Liver (tissue), 9 donors: ENCODE data around the gene F7. TPM values are rescaled to one million over a fixed set of nuclear protein-coding genes. Genes with fewer than 3 reads are reported as not detected.

Experiments
- DNase-seq: peaks from one replicate; pipeline ENCODE4 v3.0.0-alpha.2; 2017; ENCODE audit warnings: low spot score
- H3K27ac ChIP-seq, 2 donors: one replicate each; pipeline ENCODE4 v1.7.0; 2013; ENCODE audit warnings: inconsistent platforms in 2 of 2, low read length in 2 of 2, control low read depth in 1 of 2, low read depth in 1 of 2, mild to moderate bottlenecking in 1 of 2
- H3K27me3 ChIP-seq, 4 donors: one replicate each; pipeline versions ENCODE4 v1.6.1 to v1.7.0; 2013; ENCODE audit warnings: low read length in 3 of 4, inconsistent platforms in 1 of 4, mild to moderate bottlenecking in 1 of 4, moderate library complexity in 1 of 4; ENCODE audit not compliant: control insufficient read depth in 4 of 4, insufficient read depth in 4 of 4
- H3K36me3 ChIP-seq, 4 donors: one replicate each; pipeline versions ENCODE4 v1.6.1 to v1.7.0; 2013; ENCODE audit warnings: low read length in 3 of 4, mild to moderate bottlenecking in 3 of 4, low read depth in 1 of 4, moderate library complexity in 1 of 4; ENCODE audit not compliant: control insufficient read depth in 4 of 4, insufficient read depth in 3 of 4
- H3K4me1 ChIP-seq, 4 donors: one replicate each; pipeline versions ENCODE4 v1.6.1 to v1.7.0; 2013; ENCODE audit warnings: low read length in 3 of 4, mild to moderate bottlenecking in 3 of 4, moderate library complexity in 1 of 4; ENCODE audit not compliant: control insufficient read depth in 4 of 4, insufficient read depth in 4 of 4
- H3K4me3 ChIP-seq, 3 donors: one replicate each; pipeline versions ENCODE4 v1.6.1 to v1.7.0; 2013; ENCODE audit warnings: low read length in 3 of 3, control low read depth in 1 of 3, low read depth in 1 of 3, mild to moderate bottlenecking in 1 of 3
- H3K9ac ChIP-seq, 2 donors: one replicate each; pipeline ENCODE4 v1.7.0; 2013; ENCODE audit warnings: low read length in 2 of 2, mild to moderate bottlenecking in 2 of 2, moderate library complexity in 2 of 2, control low read depth in 1 of 2, low read depth in 1 of 2
- H3K9me3 ChIP-seq, 4 donors: one replicate each; pipeline versions ENCODE4 v1.6.1 to v1.7.0; 2013; ENCODE audit warnings: low read length in 3 of 4; ENCODE audit not compliant: control insufficient read depth in 4 of 4
- ATF3 ChIP-seq: IDR thresholded peaks from 2 replicates; pipeline ENCODE4 v1.6.1; 2016; ENCODE audit warnings: antibody characterized with exemption
- CTCF ChIP-seq: fragments of 150-350 bp; IDR thresholded peaks from 2 replicates; pipeline ENCODE4 v1.5.1; 2017; ENCODE audit warnings: improper control_type of control experiment, low read depth, low read length; ENCODE audit not compliant: missing input control
- EGR1 ChIP-seq, 2 donors: IDR thresholded peaks; 2 replicates each; pipeline ENCODE4 v1.6.1; 2016 to 2018; ENCODE audit warnings: antibody characterized with exemption in 2 of 2, low read depth in 2 of 2
- FOXA1 ChIP-seq: IDR thresholded peaks from 2 replicates; pipeline ENCODE4 v1.6.1; 2016; ENCODE audit warnings: antibody characterized with exemption
- FOXA2 ChIP-seq: IDR thresholded peaks from 2 replicates; pipeline ENCODE4 v1.6.1; 2016; ENCODE audit warnings: antibody characterized with exemption
- GABPA ChIP-seq, 2 donors: IDR thresholded peaks in 1 of 2; conservative IDR thresholded peaks in 1 of 2; 2 replicates each; pipeline ENCODE4 v1.6.1; 2016; ENCODE audit warnings: antibody characterized with exemption in 2 of 2, mild to moderate bottlenecking in 1 of 2, moderate library complexity in 1 of 2
- HNF4A ChIP-seq, 2 donors: conservative IDR thresholded peaks; 2 replicates each; pipeline ENCODE4 v1.6.1; 2016; ENCODE audit warnings: antibody characterized with exemption in 2 of 2, mild to moderate bottlenecking in 2 of 2
- HNF4G ChIP-seq: IDR thresholded peaks from 2 replicates; pipeline ENCODE4 v1.6.1; 2016; ENCODE audit warnings: antibody characterized with exemption
- JUND ChIP-seq, 2 donors: IDR thresholded peaks; 2 replicates each; pipeline ENCODE4 v1.6.1; 2016; ENCODE audit warnings: antibody characterized with exemption in 2 of 2
- NR2F2 ChIP-seq: IDR thresholded peaks from 2 replicates; pipeline ENCODE4 v1.6.1; 2016; ENCODE audit warnings: antibody characterized with exemption
- RAD21 ChIP-seq, 2 donors: IDR thresholded peaks; 2 replicates each; pipeline ENCODE4 v1.6.1; 2016; ENCODE audit warnings: antibody characterized with exemption in 2 of 2, mild to moderate bottlenecking in 2 of 2
- REST ChIP-seq: IDR thresholded peaks from 2 replicates; pipeline ENCODE4 v1.6.1; 2016; ENCODE audit warnings: antibody characterized with exemption, mild to moderate bottlenecking
- RXRA ChIP-seq, 2 donors: IDR thresholded peaks; 2 replicates each; pipeline ENCODE4 v1.6.1; 2017 to 2018; ENCODE audit warnings: antibody characterized with exemption in 2 of 2, mild to moderate bottlenecking in 1 of 2
- SP1 ChIP-seq: IDR thresholded peaks from 2 replicates; pipeline ENCODE4 v1.6.1; 2018; ENCODE audit warnings: antibody characterized with exemption, mild to moderate bottlenecking
- TAF1 ChIP-seq: conservative IDR thresholded peaks from 2 replicates; pipeline ENCODE4 v1.6.1; 2016; ENCODE audit warnings: antibody characterized with exemption, mild to moderate bottlenecking
- YY1 ChIP-seq: IDR thresholded peaks from 2 replicates; pipeline ENCODE4 v1.6.1; 2016; ENCODE audit warnings: antibody characterized with exemption, mild to moderate bottlenecking
- WGBS: extraction: QIAGEN DNeasy Blood & Tissue Kit; methylation state at CpG from one replicate; pipeline ENCODE4 v1.1.7; 2013; 5-methylcytosine and 5-hydroxymethylcytosine counted together
- polyA plus RNA-seq, 2 donors: library from polyadenylated mRNA; stranded (reverse) in 1 of 2; unstranded in 1 of 2; fragments of 200-250 nt in 1 of 2; fragments of >200 nt in 1 of 2; fragmentation: Nextera tagmentation in 1 of 2; extraction: Ambion mirVana in 1 of 2; gene quantifications; one replicate each; pipeline versions ENCODE4 v1.2.1 to v1.2.3, GENCODE V29; 2013 to 2015
- total RNA-seq, 2 donors: library from RNA; depleted of rRNA; stranded (reverse); fragments of >200 nt; gene quantifications; one replicate each; pipeline ENCODE4 v1.2.3, GENCODE V29; 2014
- donor health status: healthy.
- donor health status: healthy.
- donor health status: healthy.
- donor health status: healthy.
- donor health status: healthy.

The F7 gene
- total and polyA plus RNA-seq, 4 donors, result 46.6 to 92.6 (median 66.2) TPM

GRCh38 chr13:113075711-113076110, 29.9 kb upstream of the F7 start:
- no peak for DNase-seq

GRCh38 chr13:113076681-113077401, 28.8 kb upstream of the F7 start:
- H3K9ac ChIP-seq, result no peak overlapping the region
- WGBS, result 96% methylated on average over 39 of the region's 39 CpGs
- no peak for DNase-seq
- H3K36me3 ChIP-seq, result peaks cover 0 to 37% (median 7%) of the 10 kb centered on the region in 4 donors
- no peak overlapping the region for H3K27ac ChIP-seq
- no peaks in the 10 kb centered on the region for H3K9me3 ChIP-seq
- TF ChIP-seq REST, result no peak
- H3K4me1 ChIP-seq, result no peaks in the 10 kb centered on the region
- no peaks in the 10 kb centered on the region for H3K27me3 ChIP-seq
- no peak overlapping the region for H3K4me3 ChIP-seq

More at GRCh38 chr13:113075711-113076110, 29.9 kb upstream of the F7 start:
- Histone ChIP-seq H3K9me3 (no peaks in the 10 kb centered on the region), H3K27me3 (no peaks in the 10 kb centered on the region), H3K4me1 (no peaks in the 10 kb centered on the region), H3K27ac (no peak overlapping the region), H3K4me3 (no peak overlapping the region), H3K9ac (no peak overlapping the region), H3K36me3 (peaks cover 5 to 37% (median 9%) of the 10 kb centered on the region in 4 donors)
- 98% methylated on average over 17 of the region's 17 CpGs for WGBS
- TF ChIP-seq CTCF (no peak), SP1 (no peak), FOXA1 (no peak), TAF1 (no peak)

GRCh38 chr13:113077566-113077952, 28.0 kb upstream of the F7 start:
- H3K27ac ChIP-seq, result no peak overlapping the region
- no peak for DNase-seq
- H3K9me3 ChIP-seq, result no peaks in the 10 kb centered on the region
- 90% methylated on average over 20 of the region's 20 CpGs for WGBS
- H3K4me3 ChIP-seq, result no peak overlapping the region
- peaks cover 0 to 37% (median 7%) of the 10 kb centered on the region in 4 donors for H3K36me3 ChIP-seq
- H3K9ac ChIP-seq, result no peak overlapping the region
- H3K4me1 ChIP-seq, result no peaks in the 10 kb centered on the region
- H3K27me3 ChIP-seq, result no peaks in the 10 kb centered on the region
- no peak for TF ChIP-seq REST
- TF ChIP-seq GABPA (IDR thresholded peaks at IDR 0.05 in 1 of 2, conservative IDR thresholded peaks at IDR 0.05 in 1 of 2), result no peak
- TF ChIP-seq EGR1 (IDR thresholded peaks at IDR 0.05; ENCODE audit: low read depth in 2 of 2), result no peak
- TF ChIP-seq RAD21 (IDR thresholded peaks at IDR 0.05), result no peak
- TF ChIP-seq RXRA (IDR thresholded peaks at IDR 0.05), result no peak
- no peak for TF ChIP-seq FOXA2
- TF ChIP-seq HNF4A (conservative IDR thresholded peaks at IDR 0.05), result no peak
- TF ChIP-seq ATF3, result no peak
- TF ChIP-seq SP1, result no peak
- no peak for TF ChIP-seq YY1
- TF ChIP-seq JUND (IDR thresholded peaks at IDR 0.05), result no peak
- no peak for TF ChIP-seq NR2F2
- no peak for TF ChIP-seq HNF4G
